HG02678 (cell line): ENCODE results near the gene ST6GALNAC6.
"Not testable (repeated sequence)": the region's sequence is repeated elsewhere in the genome, so short reads cannot be mapped to it uniquely, and the experiment has no call there.

Experiments used
- ATAC-seq: cut with Tn5 transposase; IDR thresholded peaks from one replicate; pipeline ENCODE4 v1.9.1; 2021; ENCODE audit warnings: mild to moderate bottlenecking, moderate library complexity; ENCODE audit not compliant: unreplicated experiment

ST6GALNAC6 gene

DNA sequence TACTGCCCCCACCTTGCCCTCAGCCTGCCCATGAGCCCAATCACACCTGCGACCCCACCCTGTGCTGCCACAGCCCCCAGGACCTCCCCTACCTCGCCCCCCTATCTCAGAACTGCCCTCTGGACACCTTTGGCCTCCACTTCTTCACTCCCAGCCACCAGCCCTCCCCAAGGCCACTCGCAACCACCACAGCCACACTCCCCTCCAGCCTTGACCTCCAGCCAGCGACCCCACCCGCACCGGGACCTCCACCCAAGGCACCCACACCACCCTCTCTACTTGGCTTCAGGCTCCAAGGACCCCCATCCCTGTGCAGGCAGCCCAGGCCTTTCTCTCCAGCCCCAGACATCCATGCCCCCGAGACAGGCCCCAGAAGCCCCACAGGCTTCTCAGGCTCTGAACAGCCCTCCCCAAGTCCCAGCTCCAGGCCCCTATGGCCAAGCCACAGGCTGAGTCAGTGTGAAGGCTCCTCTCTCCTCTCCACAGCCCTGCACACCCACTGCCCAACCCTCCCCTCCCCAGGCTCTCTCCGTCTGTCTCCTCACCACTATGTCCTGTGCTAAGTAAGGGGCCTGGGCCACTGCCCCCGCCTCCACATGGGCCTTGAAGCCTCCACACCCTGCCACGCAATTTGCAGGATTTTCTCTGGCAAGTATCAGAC, 24.0 kb downstream of the ST6GALNAC6 start:
- ATAC-seq = no peak

DNA sequence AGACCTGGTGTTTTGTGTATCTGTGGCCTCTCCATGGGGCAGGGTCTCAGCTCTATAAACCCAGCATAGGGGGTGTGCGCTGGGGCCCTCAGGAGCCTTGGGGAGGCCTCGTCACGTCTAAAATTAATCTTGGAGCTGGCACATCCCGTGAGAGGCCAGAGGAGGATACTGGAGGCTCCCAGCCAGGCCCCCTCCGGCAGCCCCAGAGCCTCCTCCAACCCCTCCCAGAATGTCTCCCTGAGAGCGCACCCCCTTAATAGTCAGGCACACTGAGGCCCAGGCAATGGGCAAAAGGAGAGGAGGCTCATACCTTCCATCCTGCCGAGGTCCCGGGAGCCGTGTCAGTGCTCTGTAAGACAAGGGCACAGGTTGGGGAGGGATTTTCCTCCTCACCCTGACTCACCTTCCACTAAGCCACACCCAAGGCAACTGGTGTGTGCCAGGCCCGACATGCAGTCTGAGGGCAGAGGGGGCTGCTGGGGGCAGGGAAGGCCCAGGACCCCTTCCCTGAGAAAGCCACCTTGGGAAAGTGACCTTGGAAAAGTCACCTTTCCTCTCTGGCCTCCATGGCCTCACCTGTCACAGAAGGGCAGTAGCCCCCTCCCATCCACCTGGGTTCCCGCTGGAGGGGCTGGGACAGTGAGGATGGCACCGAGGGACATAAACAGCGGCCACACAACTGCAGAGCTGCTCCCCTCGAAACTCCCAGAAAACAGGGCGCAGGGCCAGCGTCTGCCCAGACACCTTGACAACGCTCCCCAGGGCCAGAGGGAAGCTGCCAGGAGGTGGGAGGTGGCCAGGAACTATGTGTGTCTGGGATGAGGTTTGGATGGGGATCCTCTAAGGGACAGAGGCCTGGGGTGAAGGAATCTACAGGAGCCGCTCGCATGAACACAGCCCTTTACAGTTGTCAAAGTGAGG, 24.8 kb downstream of the ST6GALNAC6 start:
- no peak for ATAC-seq

GRCh38 chr9:127873886-127874285, 25.5 kb downstream of the ST6GALNAC6 start:
- ATAC-seq = no peak

DNA sequence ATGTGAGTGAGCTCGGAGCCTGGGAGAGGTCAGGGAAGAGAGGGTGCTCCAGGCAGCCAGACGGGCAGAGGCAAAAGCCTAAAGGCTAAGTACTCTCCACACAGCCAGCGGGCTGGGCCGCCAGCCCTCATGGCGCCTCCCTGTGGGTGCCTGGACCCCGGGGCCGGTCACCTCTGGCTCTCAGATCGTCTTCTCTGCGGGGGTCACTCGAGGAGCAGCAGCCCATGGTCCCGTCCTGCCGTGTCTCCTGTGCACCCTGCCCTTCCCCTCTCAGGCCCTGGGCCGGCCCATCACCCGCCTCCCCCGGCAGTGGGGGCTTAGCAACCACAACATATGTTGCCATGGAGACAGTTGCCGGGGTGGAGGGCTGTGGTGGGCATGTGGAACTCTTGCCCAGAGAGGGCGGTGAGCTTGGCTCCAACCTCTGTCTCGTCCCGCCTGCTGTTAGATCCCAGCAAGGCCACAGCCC, 26.1 kb downstream of the ST6GALNAC6 start:
- no peak for ATAC-seq

GRCh38 chr9:127872369-127873222, 26.8 kb downstream of the ST6GALNAC6 start:
- no peak for ATAC-seq

GRCh38 chr9:127871531-127871930, 27.9 kb downstream of the ST6GALNAC6 start:
- no peak for ATAC-seq

DNA sequence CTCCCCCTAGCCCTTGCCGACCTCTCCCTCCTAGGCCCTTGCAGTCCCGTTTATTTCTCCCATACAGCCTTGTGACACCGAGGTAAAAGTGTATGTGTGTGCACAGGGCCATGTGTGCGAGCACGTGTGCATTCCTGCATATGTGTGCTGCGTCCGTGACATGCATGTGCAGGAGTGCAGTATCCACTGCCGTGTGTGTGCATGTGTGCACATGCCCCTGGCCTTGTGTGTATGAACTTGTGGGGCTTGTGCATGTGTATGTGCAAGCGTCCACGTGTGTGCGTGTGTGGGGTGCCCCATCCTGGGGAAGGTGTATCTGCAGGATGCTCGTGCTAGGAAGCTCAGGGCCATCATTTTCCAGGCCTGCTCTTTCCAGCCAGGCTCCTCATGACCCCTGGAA, 28.5 kb downstream of the ST6GALNAC6 start:
- ATAC-seq = no peak

DNA sequence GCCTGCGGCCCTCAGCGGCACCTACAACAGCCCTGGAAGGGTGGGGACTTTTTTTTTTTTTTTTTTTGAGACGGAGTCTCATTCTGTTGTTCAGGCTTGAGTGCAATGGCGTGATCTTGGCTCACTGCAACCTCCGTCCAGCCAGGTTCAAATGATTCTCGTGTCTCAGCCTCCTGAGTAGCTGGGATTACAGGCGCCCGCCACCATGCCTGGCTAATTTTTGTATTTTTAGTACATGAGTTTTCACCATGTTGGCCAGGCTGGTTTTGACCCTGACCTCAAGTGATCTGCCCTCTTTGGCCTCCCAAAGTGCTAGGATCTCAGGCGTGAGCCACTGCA, 29.3 kb downstream of the ST6GALNAC6 start:
- not testable (repeated sequence) for ATAC-seq

DNA sequence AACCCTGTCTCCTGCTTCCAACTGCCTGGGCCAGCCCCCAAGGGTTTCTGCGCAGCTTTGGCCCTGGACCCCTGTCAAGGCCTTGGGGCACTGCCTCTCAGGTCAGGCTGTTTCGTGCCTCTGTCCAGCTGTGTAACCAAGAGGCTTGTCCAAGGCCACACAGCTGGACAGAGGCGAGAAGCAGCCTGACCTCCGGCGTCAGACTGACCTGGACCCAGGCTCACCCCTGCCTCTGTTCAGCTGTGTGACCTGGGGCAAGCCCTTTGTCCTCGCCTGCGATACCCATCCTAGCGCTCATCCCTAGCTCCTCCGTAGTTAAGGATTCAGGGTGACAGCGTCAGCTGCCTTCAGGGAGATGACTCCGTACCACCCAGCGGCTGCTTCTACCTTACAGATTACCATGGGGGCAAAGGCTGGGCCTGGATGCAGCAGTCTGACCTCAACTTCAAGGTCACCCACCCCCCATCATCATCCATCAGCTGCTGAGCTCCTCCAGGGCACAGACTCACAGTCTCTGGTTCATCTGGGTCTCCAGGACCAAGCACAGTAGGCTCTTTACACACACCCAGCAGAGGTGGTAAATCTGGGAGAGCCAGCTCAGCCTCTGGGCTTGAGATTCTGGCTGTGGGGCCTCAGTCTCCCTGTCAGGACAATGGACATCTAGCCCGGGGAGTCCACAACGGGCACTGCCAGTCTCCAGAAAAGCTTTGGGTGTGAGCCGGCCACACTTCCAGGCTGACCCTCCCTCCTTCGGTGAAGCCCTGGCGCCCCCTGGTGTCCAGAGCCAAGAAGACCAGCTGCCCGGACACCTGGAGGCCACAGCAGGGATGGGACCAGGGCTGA, 29.9 kb downstream of the ST6GALNAC6 start:
- peak; percentile 67 for ATAC-seq

GRCh38 chr9:127868278-127868902, 31.0 kb downstream of the ST6GALNAC6 start:
- ATAC-seq = no peak

DNA sequence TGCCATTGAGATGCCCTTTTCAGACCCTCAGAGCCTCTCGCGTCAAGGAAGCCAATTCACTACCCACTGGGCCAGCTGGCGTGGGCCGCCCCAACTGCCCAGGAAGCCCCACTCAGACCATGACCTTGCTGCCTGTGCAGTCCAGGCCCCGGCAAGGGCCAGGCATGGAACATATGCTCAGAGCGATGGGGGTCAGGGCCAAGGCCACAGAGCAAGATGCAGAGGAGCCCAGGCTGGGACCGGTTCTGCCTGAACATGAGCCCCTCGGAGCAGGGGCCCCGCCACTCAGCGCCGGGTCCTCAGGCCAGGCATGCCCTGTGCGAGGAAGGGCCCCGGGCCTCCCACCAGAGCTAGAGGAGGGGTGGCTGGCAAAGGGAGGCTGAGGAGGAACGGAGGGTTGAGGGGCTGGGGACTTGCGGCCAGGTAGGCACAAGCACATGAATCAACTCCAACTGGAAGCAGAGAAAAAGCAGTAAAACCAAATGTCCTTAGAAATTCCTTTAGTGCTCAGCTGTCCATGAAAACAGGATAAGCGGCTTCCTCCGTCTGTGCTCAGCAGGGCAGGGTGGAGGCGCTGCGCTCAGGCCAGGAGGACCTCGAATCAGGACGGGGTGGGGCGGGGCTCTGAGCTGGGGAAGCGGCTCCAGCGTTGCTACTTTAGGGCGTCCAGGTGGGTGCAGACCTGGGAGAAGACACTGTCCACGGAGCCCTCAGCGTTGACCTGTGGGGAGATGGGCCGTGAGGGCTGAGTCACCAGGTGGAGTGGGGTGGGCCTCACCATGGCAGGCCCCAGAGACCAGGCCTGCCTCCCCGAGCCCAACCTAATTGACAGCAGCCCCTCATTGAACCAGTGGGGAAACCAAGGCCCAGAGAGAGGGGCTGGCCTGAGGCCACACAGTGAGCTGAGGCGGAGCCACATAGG, 31.8 kb downstream of the ST6GALNAC6 start:
- ATAC-seq = no peak

DNA sequence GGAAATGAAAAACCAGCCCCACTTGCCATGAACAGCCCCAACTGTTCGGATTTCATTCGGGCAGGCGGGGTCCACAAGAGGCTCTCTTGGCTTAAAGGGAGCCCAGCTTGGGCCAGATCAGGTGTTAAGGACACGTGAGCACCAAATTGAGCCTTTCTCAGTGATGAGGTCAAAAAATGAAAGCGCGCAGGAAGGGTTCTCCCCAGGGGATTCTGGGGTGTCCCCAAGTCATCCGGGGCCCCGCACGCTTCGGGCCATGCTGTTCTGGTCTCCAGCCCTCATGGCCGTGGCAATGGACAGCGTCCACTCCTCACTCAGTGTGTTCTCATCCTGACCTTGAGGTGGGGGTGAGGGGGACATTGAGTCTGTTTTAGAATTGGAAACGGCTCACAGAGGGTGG, 32.9 kb downstream of the ST6GALNAC6 start:
- no peak for ATAC-seq

DNA sequence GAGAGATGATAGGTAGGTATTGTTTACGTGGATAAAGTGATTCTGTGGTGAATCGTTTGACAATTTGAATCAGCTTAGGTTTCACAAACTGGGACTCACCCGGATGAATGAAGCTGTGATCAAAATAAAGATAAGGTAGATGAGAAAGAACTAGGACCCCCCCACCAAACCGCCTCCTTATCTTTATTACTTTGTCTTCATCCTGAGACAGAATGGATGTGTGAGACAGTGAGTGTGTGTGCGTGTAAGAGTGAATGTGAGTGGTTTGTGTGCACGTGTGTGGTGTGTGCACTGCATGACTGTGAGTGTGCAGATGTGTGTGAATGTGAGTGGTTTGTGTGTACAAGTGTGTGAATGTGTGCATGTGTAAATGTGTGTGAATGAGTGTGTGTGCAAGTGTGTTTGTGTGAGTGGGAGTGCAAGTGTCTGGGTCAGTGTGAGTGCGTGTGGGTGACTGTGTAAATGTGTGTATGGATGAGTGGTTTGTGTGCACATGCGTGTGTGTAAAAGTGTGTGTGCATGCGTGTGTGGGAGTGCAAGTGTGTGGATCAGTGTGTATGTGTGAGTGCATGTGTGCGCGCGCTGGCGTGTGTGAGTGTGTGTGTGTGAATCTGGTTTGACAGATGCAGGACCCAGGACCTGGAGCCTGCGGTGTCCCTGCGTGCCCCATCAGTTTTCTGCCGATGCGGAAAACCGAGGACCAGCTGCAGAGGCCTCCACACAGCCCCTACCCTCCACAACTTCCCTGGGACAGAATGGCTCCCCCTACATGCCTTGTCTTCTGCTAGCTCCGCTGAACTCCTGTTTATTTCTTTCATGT, 33.5 kb downstream of the ST6GALNAC6 start:
- ATAC-seq = no peak

DNA sequence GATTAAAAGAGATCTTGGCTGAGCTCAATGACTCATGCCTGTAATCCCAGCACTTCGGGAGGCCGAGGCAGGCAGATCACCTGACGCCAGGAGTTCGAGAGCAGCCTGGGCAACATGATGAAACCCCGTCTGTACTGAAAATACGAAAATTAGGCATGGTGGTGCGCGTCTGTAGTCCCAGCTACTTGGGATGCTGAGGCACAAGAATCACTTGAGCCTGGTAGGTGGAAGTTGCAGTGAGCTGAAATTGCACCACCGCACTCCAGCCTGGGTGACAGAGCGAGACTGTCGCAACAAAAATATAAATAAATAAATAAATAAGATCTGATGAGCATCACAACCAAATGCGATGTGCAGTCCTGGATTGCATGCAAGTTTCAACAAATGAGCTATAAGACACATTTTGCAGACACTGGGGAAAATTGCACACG, 36.2 kb downstream of the ST6GALNAC6 start:
- ATAC-seq = no peak

GRCh38 chr9:127862075-127863011, 37.1 kb downstream of the ST6GALNAC6 start:
- ATAC-seq = no peak

- no peak for ATAC-seq
Observed at GRCh38 chr9:127860779-127861178, 38.6 kb downstream of the ST6GALNAC6 start.

DNA sequence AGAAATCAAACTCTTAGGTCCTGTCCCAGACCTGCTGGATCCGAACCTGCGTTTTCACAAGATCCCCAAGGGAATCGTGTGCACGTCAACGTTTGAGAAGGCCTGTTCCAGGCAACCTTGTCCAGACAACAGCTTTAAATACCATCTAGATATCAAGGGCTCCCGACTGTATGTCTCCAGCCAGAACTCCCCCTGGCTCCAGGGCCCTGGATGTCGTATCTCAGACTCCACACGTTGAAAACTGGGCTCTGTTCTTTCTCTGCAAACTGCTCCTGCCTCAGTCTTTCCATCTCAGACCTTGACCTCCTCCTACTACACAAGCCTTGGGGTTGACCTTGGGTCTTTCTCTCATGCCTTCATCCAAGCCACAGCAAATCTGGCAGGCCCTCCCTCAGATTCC, 39.1 kb downstream of the ST6GALNAC6 start:
- no peak for ATAC-seq
